GM19240 (cell line): ENCODE data around the gene CEP350.
"Not testable (repeated sequence)": the region's sequence is repeated elsewhere in the genome, so short reads cannot be mapped to it uniquely, and the experiment has no call there.

ENCODE experiments used
- DNase-seq: peaks from one replicate; pipeline ENCODE4 v3.0.0; 2011; ENCODE audit warnings: low spot score; ENCODE audit not compliant: insufficient read length

CEP350 gene

DNA sequence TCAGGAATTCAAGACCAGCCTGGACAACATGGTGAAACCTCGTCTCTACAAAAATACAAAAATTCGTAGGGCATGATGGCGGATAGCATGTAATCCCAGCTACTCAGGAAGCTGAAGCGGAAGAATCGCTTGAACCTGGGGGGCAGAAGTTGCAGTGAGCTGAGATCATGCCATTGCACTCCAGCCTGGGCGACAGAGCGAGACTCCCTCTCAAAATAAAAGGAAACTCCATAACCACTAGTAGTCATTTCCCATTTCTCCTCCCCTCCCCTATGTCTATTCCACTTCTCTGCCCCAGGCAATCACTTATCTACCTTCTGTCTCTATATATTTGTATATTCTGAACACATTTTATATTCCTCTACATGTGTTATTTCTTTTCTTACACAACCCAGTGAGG is 4.0 kb upstream of the CEP350 start:
- no peak for DNase-seq

DNA sequence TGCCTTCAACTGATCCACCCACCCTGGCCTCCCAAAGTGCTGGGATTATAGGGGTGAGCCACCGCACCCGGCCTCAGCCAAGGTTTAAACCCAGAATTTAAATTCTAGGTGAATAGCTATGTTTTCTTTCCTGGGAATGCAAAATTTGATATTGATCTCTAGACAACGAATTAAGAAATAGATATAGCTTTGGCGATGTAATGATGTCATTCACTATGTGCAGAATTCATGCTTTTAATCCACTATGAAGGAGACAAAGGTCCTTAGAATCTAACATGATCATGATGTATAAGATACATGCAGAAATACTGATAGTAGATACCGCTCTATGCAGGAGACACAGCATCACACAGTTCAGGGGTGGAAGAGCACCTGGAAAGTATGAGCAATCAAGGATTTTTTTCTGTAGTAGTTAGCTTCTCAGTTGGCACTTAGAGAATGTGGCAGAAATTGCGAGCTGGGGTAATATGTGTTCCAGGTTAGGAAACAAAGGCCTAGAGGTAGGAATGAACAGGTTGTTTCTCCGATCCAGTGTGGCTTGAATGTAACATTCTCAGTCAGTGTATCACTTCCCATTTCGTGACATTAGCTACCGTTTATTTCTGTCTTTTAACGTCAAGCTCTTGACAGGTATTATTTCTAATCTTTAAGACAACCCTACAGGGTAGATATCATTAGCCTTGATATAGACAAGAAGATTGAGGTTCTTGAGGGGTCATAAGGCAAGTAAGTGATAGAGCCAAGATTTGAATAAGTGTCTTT is 3.0 kb upstream of the CEP350 start:
- no peak for DNase-seq

DNA sequence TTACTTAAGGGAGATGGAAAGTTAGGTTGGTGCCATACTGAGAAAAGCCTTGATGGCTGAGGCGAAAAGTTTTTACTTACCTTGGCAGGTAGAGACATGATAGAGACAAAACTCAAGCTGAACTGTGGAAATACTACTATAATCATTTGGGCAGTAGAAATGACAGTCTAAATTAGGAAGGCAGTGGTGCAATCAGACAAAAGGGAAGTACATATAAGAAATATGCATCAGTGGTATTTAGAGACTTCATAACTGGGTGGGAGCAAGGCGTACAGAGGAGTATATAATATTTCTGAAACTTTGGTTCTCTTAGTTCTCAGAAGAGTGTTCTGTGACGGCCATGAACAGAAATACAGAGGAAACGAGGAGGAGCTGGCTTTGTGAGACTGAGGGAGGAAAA is 2.4 kb upstream of the CEP350 start:
- DNase-seq: no peak

DNA sequence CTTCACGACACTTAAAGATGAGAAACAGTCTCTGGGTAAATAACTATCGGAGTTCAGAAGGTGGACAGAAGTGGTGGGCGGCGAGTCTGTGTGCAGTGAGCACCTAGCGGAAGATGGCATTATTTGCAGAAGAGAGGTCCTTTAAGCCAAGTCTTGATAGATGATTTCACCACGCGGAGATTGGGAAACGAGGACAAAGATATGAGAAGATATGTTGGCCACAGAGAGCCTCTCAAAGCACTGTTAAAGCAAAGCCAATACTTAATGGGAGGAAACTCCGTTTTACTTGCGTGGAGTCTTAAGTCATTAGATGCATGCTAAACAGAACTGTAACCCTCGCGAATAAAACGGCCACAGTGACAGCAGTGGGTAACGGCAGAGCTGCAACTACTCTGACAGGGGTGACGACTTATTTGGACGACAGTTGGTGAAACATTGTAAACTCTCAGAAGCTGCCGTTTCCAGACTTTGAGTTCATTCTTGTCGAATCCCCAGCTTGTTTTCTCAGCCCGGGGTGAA is 577 bp upstream of the CEP350 start:
- DNase-seq: no peak

DNA sequence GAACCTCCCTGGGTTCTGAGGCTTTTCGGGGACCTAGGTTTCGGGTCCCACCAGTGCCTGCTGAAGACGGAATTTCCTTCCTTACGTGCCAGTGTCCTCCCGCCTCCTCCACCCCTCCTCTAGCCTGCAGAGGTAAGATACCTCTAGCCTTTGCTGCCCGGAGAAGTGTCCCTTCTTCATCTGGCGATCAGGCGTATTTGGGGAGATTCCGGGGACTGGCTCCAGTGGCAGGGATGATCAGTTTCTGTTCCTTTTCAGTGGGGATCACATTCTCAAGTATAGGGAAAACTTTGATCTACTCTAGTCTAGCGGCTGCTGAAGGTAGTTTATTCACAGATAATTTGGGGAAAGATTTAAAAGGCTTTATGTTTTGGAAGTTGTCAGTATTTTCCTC is 674 bp downstream of the CEP350 start:
- DNase-seq: no peak

DNA sequence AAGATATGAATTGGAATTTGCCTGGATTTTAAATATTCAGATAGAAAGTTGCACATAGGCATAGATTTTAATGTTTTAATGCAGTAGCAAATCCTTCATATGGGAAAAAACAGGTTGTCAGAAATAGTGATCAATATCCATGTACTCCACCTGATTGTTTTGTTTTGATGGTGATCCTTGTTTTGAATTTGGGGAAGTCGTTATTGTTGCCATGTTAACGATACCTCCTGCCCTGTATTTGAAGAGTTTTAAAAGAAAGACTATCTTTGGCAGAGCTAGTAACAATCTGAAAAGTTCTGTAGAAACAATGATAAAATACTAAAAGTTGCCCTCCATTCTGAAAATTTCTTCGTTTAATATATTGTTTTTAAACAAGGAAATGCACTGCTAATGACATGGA is 1.1 kb downstream of the CEP350 start:
- DNase-seq: no peak

DNA sequence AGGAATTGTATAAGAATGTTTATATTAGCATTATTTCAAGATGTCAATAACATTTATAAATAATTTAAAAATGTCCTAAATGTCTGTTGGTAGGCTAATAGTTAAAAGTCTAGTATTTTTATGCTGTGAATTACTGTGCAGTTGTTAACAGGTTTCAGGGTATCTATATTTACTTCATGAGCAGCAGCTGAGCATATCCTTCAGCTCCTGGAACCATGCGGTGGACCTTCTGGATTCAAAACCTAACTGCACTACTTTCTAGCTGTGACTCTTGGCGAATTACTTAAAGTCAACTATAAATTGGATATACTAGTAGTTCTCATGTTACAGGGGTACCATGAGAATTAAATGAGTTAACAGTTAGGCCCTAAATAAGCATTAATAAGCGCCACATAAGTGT is 3.7 kb downstream of the CEP350 start:
- no peak for DNase-seq

DNA sequence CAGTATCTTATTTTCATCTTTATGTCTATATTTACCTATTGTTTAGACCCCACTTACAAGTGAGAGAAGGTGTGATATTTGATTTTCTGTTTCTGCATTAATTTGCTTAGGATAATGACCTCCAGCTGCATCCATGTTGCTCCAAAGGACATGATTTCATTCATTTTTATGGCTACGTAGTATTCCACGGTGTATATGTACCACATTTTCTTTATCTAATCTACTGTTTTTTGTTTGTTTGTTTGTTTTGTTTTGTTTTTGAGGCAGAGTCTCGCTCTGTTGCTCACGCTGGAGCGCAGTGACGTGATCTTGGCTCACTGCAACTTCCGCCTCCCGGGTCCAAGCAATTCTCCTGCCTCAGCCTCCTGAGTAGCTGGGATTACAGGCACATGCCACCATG is 7.6 kb downstream of the CEP350 start:
- not testable (repeated sequence) for DNase-seq

DNA sequence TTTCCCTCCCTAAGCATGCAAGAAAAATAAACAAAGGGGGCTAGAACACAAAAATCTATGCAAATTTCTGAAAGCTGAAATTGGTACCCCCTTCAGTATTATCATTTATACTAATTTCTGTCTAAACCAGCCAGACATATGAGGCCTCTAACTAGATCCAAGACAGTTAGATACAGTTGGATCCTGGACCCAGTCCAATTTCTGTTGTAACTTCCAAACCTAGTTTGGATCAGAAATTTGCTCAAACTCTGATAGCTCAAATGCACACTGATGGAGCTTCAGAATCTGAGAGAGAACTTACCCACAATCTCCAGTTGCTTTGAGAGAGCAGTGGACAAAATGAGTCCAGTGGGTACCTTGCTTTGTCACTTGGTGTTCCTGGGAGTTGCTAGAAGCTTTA is 11.9 kb downstream of the CEP350 start:
- no peak for DNase-seq

DNA sequence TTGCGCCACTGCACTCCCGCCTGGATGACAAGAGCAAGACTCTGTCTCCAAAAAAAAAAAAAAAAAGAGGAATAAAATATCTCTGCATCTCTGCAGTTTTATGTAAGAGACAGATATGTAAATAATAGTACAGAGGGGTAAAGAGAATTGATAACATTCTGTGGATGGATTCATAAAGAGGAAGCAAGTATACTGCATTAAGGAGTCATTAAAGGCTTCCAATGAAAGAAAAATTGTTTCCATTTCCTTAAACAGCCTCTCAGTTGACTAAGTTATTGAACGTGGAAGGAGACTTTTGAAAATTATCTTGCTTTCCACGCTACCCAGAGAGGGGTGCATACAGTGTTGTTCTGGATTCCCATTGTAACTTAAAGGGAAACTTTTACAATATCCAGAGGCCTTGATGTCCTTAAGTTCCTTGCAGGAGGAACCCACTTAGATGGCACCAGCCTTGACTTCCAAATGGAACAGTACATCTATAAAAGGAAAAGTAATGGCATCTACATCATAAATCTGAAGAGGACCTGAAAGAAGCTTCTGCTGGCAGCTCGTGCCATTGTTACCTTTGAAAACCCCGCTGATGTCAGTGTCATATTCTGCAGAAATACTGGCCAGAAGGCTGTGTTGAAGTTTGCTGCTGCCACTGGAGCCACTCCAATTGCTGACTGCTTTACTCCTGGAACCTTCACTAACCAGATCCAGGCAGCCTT is 13.8 kb downstream of the CEP350 start:
- no peak for DNase-seq

DNA sequence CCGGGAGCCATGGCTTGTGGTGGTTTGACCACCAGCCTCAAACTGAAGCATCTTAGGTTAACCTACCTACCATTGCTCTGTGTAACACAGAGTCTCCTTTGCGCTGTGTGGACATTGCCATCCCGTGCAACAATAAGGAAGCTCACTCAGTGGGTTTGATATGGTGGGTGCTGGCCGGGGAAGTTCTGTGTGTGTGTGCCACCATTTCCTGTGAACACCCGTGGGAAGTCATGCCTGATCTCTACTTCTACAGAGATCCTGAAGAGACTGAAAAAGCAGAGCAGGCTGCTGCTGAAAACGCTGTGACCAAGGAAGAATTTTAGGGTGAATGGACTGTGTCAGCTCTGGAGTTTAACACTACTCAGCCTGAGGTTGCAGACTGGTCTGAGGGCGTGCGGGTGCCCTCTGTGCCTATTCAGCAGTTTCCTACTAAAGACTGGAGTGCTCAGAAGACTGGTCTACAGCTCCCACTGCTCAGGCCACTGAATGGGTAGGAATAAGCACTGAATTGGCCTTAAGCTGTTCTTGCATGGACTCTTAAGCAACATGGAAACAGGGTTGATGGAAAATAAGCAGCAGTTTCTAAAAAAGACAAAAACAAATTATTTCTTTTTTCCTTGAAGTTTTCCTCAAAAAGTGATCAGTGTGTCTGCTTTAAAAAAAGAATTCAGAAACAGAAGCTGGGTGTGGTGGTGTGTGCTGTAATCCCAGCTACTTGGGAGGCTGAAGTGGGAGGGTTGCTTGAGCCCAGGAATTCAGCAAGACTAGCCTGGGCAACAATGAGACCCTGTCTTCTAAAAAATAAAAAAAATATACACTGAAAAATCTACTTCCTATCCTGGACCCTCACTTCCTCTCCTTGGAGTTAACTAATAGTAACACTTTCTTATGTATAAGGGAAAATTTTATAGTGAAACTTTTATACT is 14.6 kb downstream of the CEP350 start:
- DNase-seq: no peak

DNA sequence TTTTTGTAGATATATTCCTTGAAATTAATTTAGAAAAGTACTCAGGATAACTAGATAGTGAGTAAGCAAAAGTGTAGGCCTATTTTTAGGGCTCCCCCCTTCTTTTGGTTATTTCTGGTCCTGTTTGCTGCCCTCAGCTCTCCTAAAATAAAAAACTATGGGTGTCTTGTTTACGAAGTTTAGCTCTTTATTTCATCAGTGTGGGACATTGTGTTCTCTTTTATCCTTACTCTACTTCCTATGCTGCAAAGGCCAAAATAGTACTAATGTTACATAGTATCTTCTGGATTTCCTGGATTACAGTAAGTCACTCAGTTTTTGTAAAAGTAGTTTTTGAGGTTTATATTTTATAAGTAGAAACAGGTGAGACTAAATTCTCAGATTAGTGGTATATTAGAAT is 15.4 kb downstream of the CEP350 start:
- DNase-seq: no peak

DNA sequence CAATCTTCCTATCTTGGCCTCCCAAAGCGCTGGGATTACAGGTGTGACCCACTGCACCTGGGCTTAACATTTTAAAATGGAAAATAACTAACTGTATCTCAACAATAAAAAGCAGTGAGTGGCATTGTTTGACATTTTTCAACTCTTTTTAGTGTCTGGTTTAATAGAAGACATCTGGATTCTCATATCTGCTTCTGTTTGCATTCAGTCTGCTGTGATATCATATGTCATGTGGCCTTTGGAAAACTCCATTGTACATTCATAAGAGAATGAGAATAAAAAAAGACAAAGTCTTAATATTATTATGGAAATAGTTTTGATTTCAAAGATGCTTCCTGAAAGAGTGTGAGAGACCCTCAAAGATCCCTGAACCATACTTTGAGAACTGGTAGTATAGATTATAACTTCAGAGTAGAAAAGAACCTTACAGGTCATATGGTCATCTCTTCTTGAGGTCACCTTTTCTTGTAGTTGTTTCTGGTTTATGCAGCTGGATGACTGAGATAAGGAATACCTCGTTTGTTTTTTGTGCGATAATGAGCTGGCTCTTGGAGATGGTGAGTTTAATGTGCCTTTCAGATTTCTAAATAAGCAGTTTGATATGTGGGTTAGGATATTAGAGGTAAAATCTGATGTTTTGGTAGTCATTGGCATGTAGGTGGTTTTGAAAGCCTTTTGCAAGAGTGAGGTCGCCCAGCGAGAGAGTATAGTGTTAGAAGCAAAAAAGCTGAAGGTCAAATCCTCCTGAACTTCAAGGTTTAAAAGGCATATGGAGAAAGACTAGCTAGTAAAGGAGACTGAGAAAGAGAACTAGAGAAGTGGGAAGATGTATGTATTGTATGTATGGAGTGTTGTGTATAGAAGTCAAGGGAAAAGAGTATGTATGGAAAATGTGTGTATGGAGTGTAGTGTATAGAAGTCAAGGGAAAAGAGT is 17.2 kb downstream of the CEP350 start:
- no peak for DNase-seq

DNA sequence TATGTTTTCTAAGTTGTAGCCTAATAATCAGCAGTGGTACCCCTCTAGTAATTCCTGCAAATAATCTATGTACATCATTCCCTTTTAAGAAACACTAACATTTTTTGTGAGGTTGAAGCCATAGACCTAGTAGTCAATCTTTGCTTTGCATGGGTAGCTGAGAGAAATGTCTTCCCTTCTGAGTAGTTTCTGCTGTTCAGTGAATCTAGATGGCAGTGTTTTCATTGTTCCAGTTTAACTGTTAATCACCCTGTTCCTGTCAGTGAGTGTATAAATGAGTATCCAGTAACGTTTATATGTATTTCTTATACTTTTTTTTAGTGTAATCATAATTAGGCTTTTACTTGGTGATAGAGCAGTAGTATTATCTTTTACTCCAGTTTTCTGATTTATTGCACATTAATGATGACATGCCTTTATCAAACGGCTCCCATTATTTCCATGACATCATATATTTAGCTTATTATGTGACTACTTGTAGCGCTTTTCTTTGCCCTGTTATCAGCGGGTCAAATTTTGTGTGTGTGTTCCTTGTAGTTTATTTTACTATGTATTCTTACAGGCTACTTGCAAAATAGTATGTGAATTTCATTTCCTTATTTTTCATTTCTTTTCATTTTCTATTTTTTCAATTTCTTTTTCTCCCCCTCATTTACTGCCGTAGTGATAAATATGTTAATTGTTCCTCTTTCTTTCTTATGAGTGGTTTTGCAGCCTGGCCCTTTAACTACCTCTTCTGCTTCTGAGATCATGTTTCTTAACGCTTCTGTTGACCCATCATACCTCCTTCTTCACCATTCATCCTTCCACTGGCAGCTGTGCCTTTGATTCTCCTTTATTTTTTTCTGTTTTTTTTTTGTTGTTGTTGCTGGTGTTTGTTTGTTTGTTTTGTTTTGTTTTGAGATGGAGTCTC is 18.8 kb downstream of the CEP350 start:
- DNase-seq: no peak

DNA sequence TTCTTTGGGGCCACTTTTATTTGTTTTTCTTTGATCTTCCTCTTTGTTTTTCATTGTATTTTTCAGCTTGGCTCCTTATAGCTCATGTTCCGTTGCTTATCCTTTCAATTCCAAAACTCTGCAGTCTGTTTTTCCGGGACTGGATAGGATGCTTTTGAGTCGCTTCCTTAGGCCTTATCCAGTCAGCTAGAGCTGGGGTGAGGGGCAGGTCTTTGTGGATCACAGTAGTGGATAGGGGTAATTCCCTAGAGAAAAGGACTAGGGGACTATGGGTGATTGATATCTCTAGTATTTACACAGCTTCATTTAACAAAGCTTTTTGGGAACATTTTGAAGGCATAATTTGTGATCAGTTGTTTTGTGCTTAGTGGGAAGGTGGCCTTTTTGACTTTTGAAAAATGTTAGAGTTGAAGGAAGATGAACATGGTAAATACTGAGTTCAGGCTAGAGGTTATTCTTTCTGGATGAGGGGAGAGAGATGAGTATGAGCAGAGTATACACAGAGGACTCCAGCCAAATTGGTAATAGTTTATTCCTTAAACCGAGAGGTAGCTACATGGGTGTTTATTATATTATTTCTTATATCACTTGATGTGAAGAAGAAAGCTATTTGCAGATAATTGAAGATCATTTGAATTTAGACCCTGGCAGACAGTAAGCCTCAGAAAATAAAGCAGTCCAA is 22.5 kb downstream of the CEP350 start:
- no peak for DNase-seq

DNA sequence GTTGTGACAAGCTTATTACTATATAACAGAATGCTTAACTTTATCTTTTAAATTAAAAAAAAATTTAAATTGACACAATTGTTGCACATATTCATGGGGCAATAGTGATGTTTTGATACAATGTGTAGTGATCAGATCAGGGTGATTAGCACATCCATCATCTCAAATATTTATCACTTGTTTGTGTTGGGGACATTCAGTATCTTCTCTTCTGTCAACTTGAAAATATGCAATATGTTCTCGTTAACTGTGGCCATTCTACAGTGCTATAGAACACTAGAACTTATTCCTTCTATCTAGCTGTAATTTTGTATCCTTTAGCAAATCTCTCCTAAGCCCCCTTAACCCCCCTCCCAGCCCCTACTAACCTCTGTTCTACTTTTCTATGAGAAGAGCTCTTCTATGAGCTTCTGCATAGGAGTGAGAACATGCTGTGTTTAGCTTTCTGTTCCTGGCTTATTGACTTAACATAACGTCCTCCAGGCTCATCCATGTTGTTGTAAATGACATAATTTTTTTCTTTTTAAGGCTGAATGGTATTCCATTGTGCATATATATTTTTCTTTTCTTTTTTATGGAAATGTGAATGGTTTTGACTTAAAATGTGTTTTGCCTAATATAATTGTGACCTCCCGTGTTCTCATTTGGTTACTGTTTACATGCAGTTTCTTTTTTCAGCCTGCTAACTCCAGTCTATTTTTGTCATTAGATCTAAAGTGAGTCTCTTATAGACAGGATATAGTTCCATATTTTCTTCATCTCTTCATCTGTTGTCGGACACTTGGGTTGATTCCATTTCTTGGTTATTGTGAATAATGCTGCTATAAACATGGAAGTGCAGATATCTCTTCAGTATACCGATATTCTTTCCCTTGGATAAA is 23.8 kb downstream of the CEP350 start:
- no peak for DNase-seq

DNA sequence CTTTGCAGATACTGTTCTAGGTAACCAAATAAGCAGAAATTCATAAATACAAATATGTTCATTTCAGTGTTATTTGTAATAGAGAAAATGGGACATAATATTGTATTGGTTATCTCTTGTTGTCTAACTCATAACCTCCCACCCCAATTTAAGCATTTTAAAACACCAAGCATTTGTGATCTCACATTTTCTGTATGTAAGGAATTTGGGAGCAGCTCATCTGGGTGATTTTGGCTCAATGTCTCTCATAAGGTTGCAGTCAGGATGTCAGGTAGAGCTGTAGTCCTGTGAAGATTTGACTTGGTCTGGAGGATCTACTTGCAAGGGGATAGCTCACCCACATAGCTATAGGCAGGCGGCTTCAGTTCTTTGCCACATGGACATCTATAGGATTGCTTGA is 29.5 kb downstream of the CEP350 start:
- no peak for DNase-seq

DNA sequence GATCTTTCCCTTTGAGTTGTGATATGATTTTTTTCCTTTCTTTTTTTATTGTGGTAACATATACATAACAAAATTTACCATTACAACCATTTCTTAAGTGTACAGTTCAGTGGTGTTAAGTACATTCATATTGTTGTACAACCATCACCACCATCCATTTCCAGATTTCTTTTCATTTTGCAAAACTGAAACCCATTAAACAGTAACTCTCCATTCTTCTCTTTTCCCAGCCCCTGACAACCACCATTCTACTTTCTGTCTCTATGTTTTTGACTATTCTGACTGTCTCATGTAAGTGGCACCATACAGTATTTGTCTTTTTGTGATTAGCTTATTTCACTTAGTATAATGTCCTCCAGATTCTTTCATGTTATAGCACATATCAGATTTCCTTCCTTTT is 30.3 kb downstream of the CEP350 start:
- no peak for DNase-seq
